ENCODE results near the gene PHACTR1. TPM values are rescaled to one million over a fixed set of nuclear protein-coding genes. Genes with fewer than 3 reads are reported as not detected.

The PHACTR1 gene
- total RNA-seq, 2 experiments from 2014 or later = 1.3 to 2.3 TPM

DNA sequence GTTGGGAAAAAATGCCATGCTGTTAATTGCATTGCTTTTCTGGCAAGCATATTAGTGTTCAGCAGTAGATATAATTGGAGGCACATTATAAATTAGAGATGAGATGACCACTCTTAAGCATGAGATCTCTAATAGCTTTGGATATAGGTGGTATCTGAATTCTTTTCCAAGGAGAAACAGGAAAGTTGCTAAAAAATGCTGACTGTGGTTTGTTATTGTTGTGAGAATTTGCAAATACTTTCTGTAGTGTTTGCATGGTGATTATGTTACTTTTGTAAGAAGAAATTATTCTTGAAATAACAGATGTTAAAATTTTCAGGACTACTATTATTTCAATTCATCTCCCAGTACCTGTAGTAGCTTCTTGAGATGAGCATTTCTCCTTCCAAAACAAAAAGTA lies 386.6 kb downstream of the PHACTR1 start:
- no peak for DNase-seq
- ChIA-PET CTCF (no interaction called here), POLR2A (no interaction called here)
- Mint-ChIP-seq H3K27me3 (no peaks in the 10 kb centered on the region), H3K27ac (no peak overlapping the region), H3K4me3 (no peak overlapping the region), H3K9me3 (no peaks in the 10 kb centered on the region), H3K36me3 (ENCODE audit: low read depth) (no peaks in the 10 kb centered on the region), H3K4me1 (ENCODE audit: low read depth) (no peaks in the 10 kb centered on the region)
- no peaks in the 10 kb centered on the region for H3K4me1 ChIP-seq (ENCODE audit: insufficient read depth, low read length)
- H3K9me3 ChIP-seq (ENCODE audit: control insufficient read depth in 1 of 2, insufficient read depth in 1 of 2, low read length in 2 of 2) = no peaks in the 10 kb centered on the region
- H3K27ac ChIP-seq (ENCODE audit: low read depth in 1 of 2, low read length in 2 of 2) = no peak overlapping the region
- intact Hi-C loops (cut with DNase I, micrococcal nuclease) = no loop called here
- H3K4me3 ChIP-seq (ENCODE audit: low read length) = no peak overlapping the region
- H3K27me3 ChIP-seq (ENCODE audit: control insufficient read depth in 1 of 2, insufficient read depth in 2 of 2, low read length in 2 of 2) = peaks cover 2 to 4% of the 10 kb centered on the region in 2 experiments
- H3K36me3 ChIP-seq (ENCODE audit: insufficient read depth, low read length) = no peaks in the 10 kb centered on the region
- TF ChIP-seq, protein P1, sequence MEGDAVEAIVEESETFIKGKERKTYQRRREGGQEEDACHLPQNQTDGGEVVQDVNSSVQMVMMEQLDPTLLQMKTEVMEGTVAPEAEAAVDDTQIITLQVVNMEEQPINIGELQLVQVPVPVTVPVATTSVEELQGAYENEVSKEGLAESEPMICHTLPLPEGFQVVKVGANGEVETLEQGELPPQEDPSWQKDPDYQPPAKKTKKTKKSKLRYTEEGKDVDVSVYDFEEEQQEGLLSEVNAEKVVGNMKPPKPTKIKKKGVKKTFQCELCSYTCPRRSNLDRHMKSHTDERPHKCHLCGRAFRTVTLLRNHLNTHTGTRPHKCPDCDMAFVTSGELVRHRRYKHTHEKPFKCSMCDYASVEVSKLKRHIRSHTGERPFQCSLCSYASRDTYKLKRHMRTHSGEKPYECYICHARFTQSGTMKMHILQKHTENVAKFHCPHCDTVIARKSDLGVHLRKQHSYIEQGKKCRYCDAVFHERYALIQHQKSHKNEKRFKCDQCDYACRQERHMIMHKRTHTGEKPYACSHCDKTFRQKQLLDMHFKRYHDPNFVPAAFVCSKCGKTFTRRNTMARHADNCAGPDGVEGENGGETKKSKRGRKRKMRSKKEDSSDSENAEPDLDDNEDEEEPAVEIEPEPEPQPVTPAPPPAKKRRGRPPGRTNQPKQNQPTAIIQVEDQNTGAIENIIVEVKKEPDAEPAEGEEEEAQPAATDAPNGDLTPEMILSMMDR (IDR thresholded peaks at IDR 0.05) = no peak
- no peak for ATAC-seq (ENCODE audit: poor library complexity)

DNA sequence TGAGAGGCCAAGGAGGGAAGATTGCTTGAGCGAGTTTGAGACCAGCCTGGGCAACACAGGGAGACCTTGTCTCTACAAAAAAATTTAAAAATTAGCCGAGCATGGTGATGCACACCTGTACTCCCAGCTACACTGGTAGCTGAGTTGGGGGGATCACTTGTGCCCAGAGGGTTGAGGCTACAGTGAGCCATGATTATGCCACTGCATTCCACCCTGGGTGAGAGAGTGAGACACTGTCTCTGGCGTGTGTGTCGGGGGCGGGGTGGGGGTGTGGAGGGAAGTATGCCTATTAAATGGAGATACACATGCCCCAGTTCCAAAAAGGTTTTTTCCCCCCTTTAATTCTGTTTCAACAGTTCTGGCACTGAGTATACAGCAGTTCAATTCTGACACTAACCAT lies 388.6 kb downstream of the PHACTR1 start:
- no peaks in the 10 kb centered on the region for H3K9me3 Mint-ChIP-seq
- POLR2A ChIA-PET = no interaction called here
- H3K9me3 ChIP-seq (ENCODE audit: control insufficient read depth in 1 of 2, insufficient read depth in 1 of 2, low read length in 2 of 2) = no peaks in the 10 kb centered on the region

DNA sequence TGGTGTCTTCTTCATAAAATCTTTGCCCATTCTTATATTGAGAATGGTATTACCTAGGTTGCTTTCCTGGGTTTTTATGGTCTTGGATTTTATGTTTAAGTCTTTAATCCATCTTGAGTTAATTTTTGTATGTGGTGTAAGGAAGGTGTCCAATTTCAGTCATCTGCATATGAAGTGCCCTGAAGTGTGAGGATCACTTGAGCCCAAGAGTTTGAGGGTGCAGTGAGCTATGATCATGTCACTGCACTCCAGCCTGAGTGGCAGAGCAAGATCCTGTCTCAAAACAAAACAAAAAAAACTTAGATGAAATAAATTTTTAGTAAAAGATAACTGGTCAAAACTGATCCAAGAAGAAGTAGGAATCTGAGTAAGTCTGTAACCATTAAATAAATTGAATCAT lies 396.4 kb downstream of the PHACTR1 start:
- H3K9me3 Mint-ChIP-seq = no peaks in the 10 kb centered on the region

More for the DNA sequence above, 388.6 kb downstream of the PHACTR1 start:
- ATAC-seq (ENCODE audit: poor library complexity) (no peak), DNase-seq (no peak)
- CTCF ChIA-PET = no interaction called here
- no peak overlapping the region for H3K4me3 ChIP-seq (ENCODE audit: low read length)
- H3K4me1 Mint-ChIP-seq (ENCODE audit: low read depth) = no peaks in the 10 kb centered on the region
- peaks cover 2 to 4% of the 10 kb centered on the region in 2 experiments for H3K27me3 ChIP-seq (ENCODE audit: control insufficient read depth in 1 of 2, insufficient read depth in 2 of 2, low read length in 2 of 2)
- H3K27ac Mint-ChIP-seq = no peak overlapping the region
- intact Hi-C loops (cut with DNase I, micrococcal nuclease) = no loop called here
- TF ChIP-seq, protein P1 (IDR thresholded peaks at IDR 0.05) = no peak
- no peak overlapping the region for H3K27ac ChIP-seq (ENCODE audit: low read depth in 1 of 2, low read length in 2 of 2)
- no peaks in the 10 kb centered on the region for H3K36me3 Mint-ChIP-seq (ENCODE audit: low read depth)
- H3K36me3 ChIP-seq (ENCODE audit: insufficient read depth, low read length) = no peaks in the 10 kb centered on the region
- no peaks in the 10 kb centered on the region for H3K4me1 ChIP-seq (ENCODE audit: insufficient read depth, low read length)
- H3K4me3 Mint-ChIP-seq = no peak overlapping the region
- H3K27me3 Mint-ChIP-seq = no peaks in the 10 kb centered on the region

More for the DNA sequence above, 396.4 kb downstream of the PHACTR1 start:
- no peak overlapping the region for H3K4me3 Mint-ChIP-seq
- intact Hi-C loops (cut with DNase I, micrococcal nuclease) = no loop called here
- H3K27me3 ChIP-seq (ENCODE audit: control insufficient read depth in 1 of 2, insufficient read depth in 2 of 2, low read length in 2 of 2) = peaks cover 0 to 3% of the 10 kb centered on the region in 2 experiments
- no peak overlapping the region for H3K27ac Mint-ChIP-seq
- no peaks in the 10 kb centered on the region for H3K36me3 ChIP-seq (ENCODE audit: insufficient read depth, low read length)
- H3K27me3 Mint-ChIP-seq = peaks cover 22% of the 10 kb centered on the region
- no peak overlapping the region for H3K27ac ChIP-seq (ENCODE audit: low read depth in 1 of 2, low read length in 2 of 2)
- ATAC-seq (ENCODE audit: poor library complexity) = no peak
- CTCF ChIA-PET = no interaction called here
- no peak for DNase-seq
- POLR2A ChIA-PET = no interaction called here
- H3K4me1 Mint-ChIP-seq (ENCODE audit: low read depth) = no peaks in the 10 kb centered on the region
- TF ChIP-seq, protein P1 (IDR thresholded peaks at IDR 0.05) = no peak
- no peaks in the 10 kb centered on the region for H3K9me3 ChIP-seq (ENCODE audit: control insufficient read depth in 1 of 2, insufficient read depth in 1 of 2, low read length in 2 of 2)
- H3K4me1 ChIP-seq (ENCODE audit: insufficient read depth, low read length) = no peaks in the 10 kb centered on the region
- H3K36me3 Mint-ChIP-seq (ENCODE audit: low read depth) = no peaks in the 10 kb centered on the region
- no peak overlapping the region for H3K4me3 ChIP-seq (ENCODE audit: low read length)

Measured in CD4-positive, alpha-beta T cell (primary cell).